Neural cell (in vitro differentiated cells): Measurements from ENCODE around the gene TTLL1.

Experiments used
- CTCF ChIP-seq: fragments of 450-650 bp; IDR thresholded peaks from 2 replicates; pipeline ENCODE4 v1.5.1; 2014; ENCODE audit warnings: antibody characterized with exemption, mild to moderate bottlenecking, moderate library complexity; ENCODE audit not compliant: poor library complexity, severe bottlenecking
- EP300 ChIP-seq: fragments of 450-650 bp; conservative IDR thresholded peaks from 2 replicates; pipeline ENCODE4 v1.6.1; 2014; ENCODE audit warnings: antibody characterized with exemption, mild to moderate bottlenecking, moderate library complexity; ENCODE audit not compliant: poor library complexity, severe bottlenecking
- EZH2 ChIP-seq: fragments of 200-600, 300-800 bp; shearing (Covaris generic), sonication (generic); IDR thresholded peaks from 2 replicates; pipeline ENCODE4 v1.6.1; 2014; ENCODE audit warnings: antibody characterized with exemption, low read length, borderline replicate concordance, mild to moderate bottlenecking; ENCODE audit not compliant: insufficient read depth, poor library complexity, severe bottlenecking
- POLR2AphosphoS5 ChIP-seq: IDR thresholded peaks from 2 replicates; pipeline ENCODE4 v1.6.1; 2012
- REST ChIP-seq: IDR thresholded peaks from 2 replicates; pipeline ENCODE4 v1.6.1; 2012; ENCODE audit warnings: borderline replicate concordance
- SMC3 ChIP-seq: fragments of 450-650 bp; conservative IDR thresholded peaks from 2 replicates; pipeline ENCODE4 v1.6.1; 2014; ENCODE audit warnings: antibody characterized with exemption, mild to moderate bottlenecking, moderate library complexity; ENCODE audit not compliant: poor library complexity
- TAF1 ChIP-seq: IDR thresholded peaks from 2 replicates; pipeline ENCODE4 v1.6.1; 2012; ENCODE audit warnings: low read depth

GRCh38 chr22:43009444-43009843, 79.7 kb downstream of the TTLL1 start:
- TF ChIP-seq CTCF (no peak), TAF1 (no peak), REST (no peak), EZH2 (no peak), EP300 (no peak), POLR2AphosphoS5 (no peak), SMC3 (no peak)
